Measurements from ENCODE around the gene NAMPT. TPM values are rescaled to one million over a fixed set of nuclear protein-coding genes. Genes with fewer than 3 reads are reported as not detected.

NAMPT gene
- total and polyA plus RNA-seq, 9 of the 15 experiments (the other 6 are each of a cell fraction or from before 2014, with no cell fraction given), result 41.1 to 160 (median 106) TPM

GRCh38 chr7:106282852-106283251 is 1.9 kb downstream of the NAMPT start:
- ChIA-PET CTCF (ENCODE audit: low intra/inter-chr PET ratio) (no interaction called here), POLR2A (interaction anchor here (0.6 to 5.2 kb wide), 2 partner anchors 14 to 1857 kb away, joined by 3 to 73 read pairs; no protein-coding TSS in a partner anchor)
- H3K27ac ChIP-seq (ENCODE audit: extremely low read depth, low read depth, low read length), result peak overlapping the region; percentile 91; the same call in 2 of the 3 replicates
- H3K79me2 ChIP-seq (ENCODE audit: control insufficient read depth, insufficient read depth, low read length), result peaks cover 69% of the 10 kb centered on the region
- H3K27me3 ChIP-seq (ENCODE audit: control insufficient read depth in 2 of 2, insufficient read depth in 2 of 2, low read length in 2 of 2), result no peaks in the 10 kb centered on the region
- in situ Hi-C loops (cut with MboI), result no loop called here
- peak overlapping the region in 1 of 2 experiments; percentile 94; a peak in 3 of 4 replicates for H3K9ac ChIP-seq (ENCODE audit: insufficient read depth in 1 of 2, low read depth in 2 of 2, low read length in 2 of 2)
- FAIRE-seq, result no peak
- intact Hi-C loops (cut with micrococcal nuclease), result loop anchor here (10.0 kb wide), 2 partner anchors 252 to 492 kb away; no protein-coding TSS in a partner anchor
- peaks cover 9% of the 10 kb centered on the region; the same call in 1 of the 2 replicates for H4K20me1 ChIP-seq (replicated peaks; ENCODE audit: control insufficient read depth, insufficient read depth, low read length)
- peak overlapping the region; percentile 79 for H3K4me2 ChIP-seq (ENCODE audit: insufficient read depth, low read length)
- no peak overlapping the region for H2AFZ ChIP-seq (ENCODE audit: low read depth, low read length)
- H3K36me3 ChIP-seq (ENCODE audit: control insufficient read depth, insufficient read depth, low read length), result peaks cover 22% of the 10 kb centered on the region
- no peak for DNase-seq (ENCODE audit: extremely low read depth in 1 of 4, low spot score in 3 of 4)
- 9% methylated on average over 3 of the region's 3 CpGs for WGBS (ENCODE audit: insufficient coverage, low coverage, missing lambda C conversion rate)
- H3K4me3 ChIP-seq, result peak overlapping the region; percentile 73
- no peaks in the 10 kb centered on the region for H3K9me3 ChIP-seq (replicated peaks; ENCODE audit: control insufficient read depth, insufficient read depth, low read depth, low read length)
- H3K9me1 ChIP-seq (ENCODE audit: control insufficient read depth, insufficient read depth, low read length), result no peaks in the 10 kb centered on the region
- peaks cover 11 to 31% of the 10 kb centered on the region in 2 experiments for H3K4me1 ChIP-seq (replicated peaks in 1 of 2; ENCODE audit: control insufficient read depth in 2 of 2, insufficient read depth in 2 of 2, low read length in 2 of 2)
- no TSS peak for BruUV-seq (replicated peaks)
- no peak for ATAC-seq
- TF ChIP-seq TAF9B (IDR thresholded peaks at IDR 0.05; ENCODE audit: partially characterized antibody) (peak; percentile 27), SMC3 (conservative IDR thresholded peaks at IDR 0.05; ENCODE audit: insufficient read depth, low read depth, low read length) (no peak), E2F8 (IDR thresholded peaks at IDR 0.05; ENCODE audit: low read depth, partially characterized antibody) (no peak), ZSCAN29 (IDR thresholded peaks at IDR 0.05) (no peak), BACH1 (tag; IDR thresholded peaks at IDR 0.05) (0 out of 2 replicates have a peak, but pooled peaks have one; percentile 12), TCFL5 (CRISPR knock-in tag; conservative IDR thresholded peaks at IDR 0.05) (no peak), PML (IDR thresholded peaks at IDR 0.05; ENCODE audit: low read length) (no peak), POLR2H (tag; IDR thresholded peaks at IDR 0.05; ENCODE audit: low read depth) (peak; percentile 53; the same call in 1 of the 2 replicates), EWSR1 (IDR thresholded peaks at IDR 0.05; ENCODE audit: borderline replicate concordance, low read depth, partially characterized antibody) (no peak), MLLT1 (IDR thresholded peaks at IDR 0.05) (no peak), HDAC3 (IDR thresholded peaks at IDR 0.05; ENCODE audit: borderline replicate concordance, partially characterized antibody) (peak; percentile 45), RBM22 (IDR thresholded peaks at IDR 0.05; ENCODE audit: low read depth, low read length, poor library complexity, severe bottlenecking) (no peak), ZNF609 (CRISPR knock-in tag; IDR thresholded peaks at IDR 0.05; ENCODE audit: borderline replicate concordance) (no peak), ELF4 (CRISPR knock-in tag; IDR thresholded peaks at IDR 0.05) (no peak)

Data from K562 (cell line).